ENCODE data around the gene KRT4. TPM values are rescaled to one million over a fixed set of nuclear protein-coding genes. Genes with fewer than 3 reads are reported as not detected.

KRT4 gene
- total and polyA plus RNA-seq, 12 donors: 2.5 TPM; not detected in 11

- no peaks in the 10 kb centered on the region for H3K4me1 ChIP-seq
- WGBS, 2 donors: 80 to 82% methylated on average over 3 of the region's 3 CpGs
Measured at GRCh38 chr12:52805739-52806138, 8.2 kb downstream of the KRT4 start.

GRCh38 chr12:52805000-52805399 lies 8.9 kb downstream of the KRT4 start:
- intact Hi-C loops (cut with DNase I): no loop called here
- H3K27me3 ChIP-seq: peaks cover 0 to 28% (median 10%) of the 10 kb centered on the region in 7 donors
- no peak overlapping the region for H3K27ac ChIP-seq
- H3K4me3 ChIP-seq: no peak overlapping the region
- H3K9me3 ChIP-seq: no peaks in the 10 kb centered on the region
- 24 to 43% methylated on average over 1 of the region's 1 CpG for WGBS, 2 donors
- no peak for DNase-seq
- ATAC-seq: no peak
- no peaks in the 10 kb centered on the region for H3K36me3 ChIP-seq
- H3K4me1 ChIP-seq: no peaks in the 10 kb centered on the region
- TF ChIP-seq CTCF (IDR thresholded peaks at IDR 0.05): no peak

More at GRCh38 chr12:52805739-52806138, 8.2 kb downstream of the KRT4 start:
- H3K27me3 ChIP-seq: peaks cover 0 to 28% (median 11%) of the 10 kb centered on the region in 7 donors
- intact Hi-C loops (cut with DNase I): no loop called here
- no peak overlapping the region for H3K27ac ChIP-seq
- no peaks in the 10 kb centered on the region for H3K9me3 ChIP-seq
- no peaks in the 10 kb centered on the region for H3K36me3 ChIP-seq
- ATAC-seq (no peak), DNase-seq (no peak)
- no peak overlapping the region for H3K4me3 ChIP-seq
- no peak for TF ChIP-seq CTCF (IDR thresholded peaks at IDR 0.05)

GRCh38 chr12:52802442-52802841 lies 11.5 kb downstream of the KRT4 start:
- 58 to 79% methylated on average over 6 of the region's 6 CpGs for WGBS, 2 donors
- ATAC-seq: no peak
- peaks cover 0 to 14% (median 0%) of the 10 kb centered on the region in 7 donors for H3K27me3 ChIP-seq
- no peaks in the 10 kb centered on the region for H3K4me1 ChIP-seq
- no peak for TF ChIP-seq CTCF (IDR thresholded peaks at IDR 0.05)
- no peak overlapping the region for H3K27ac ChIP-seq
- intact Hi-C loops (cut with DNase I): no loop called here
- H3K36me3 ChIP-seq: no peaks in the 10 kb centered on the region
- H3K9me3 ChIP-seq: no peaks in the 10 kb centered on the region
- no peak overlapping the region for H3K4me3 ChIP-seq
- no peak for DNase-seq

GRCh38 chr12:52801773-52802172 lies 12.1 kb downstream of the KRT4 start:
- no peak for TF ChIP-seq CTCF (IDR thresholded peaks at IDR 0.05)
- Histone ChIP-seq H3K9me3 (no peaks in the 10 kb centered on the region), H3K4me3 (no peak overlapping the region), H3K27me3 (peaks cover 0 to 9% (median 0%) of the 10 kb centered on the region in 7 donors), H3K27ac (no peak overlapping the region), H3K4me1 (no peaks in the 10 kb centered on the region), H3K36me3 (no peaks in the 10 kb centered on the region)
- ATAC-seq (no peak), DNase-seq (no peak)
- 70 to 71% methylated on average over 3 of the region's 3 CpGs for WGBS, 2 donors
- intact Hi-C loops (cut with DNase I): no loop called here

Measured in heart right ventricle (tissue), 16 donors.